ENCODE measurements around the gene SETD1B.

Gene SETD1B

GRCh38 chr12:121810833-121811433 is 7.1 kb downstream of the SETD1B start:
- H3K4me3 ChIP-seq (ENCODE audit: low read depth, low read length), result peak overlapping the region; percentile 53; the same call in 1 of the 2 replicates
- H3K9me3 ChIP-seq, result no peaks in the 10 kb centered on the region
- no peaks in the 10 kb centered on the region for H3K27me3 ChIP-seq
- TF ChIP-seq CTCF (IDR thresholded peaks at IDR 0.05; ENCODE audit: low read depth, low read length), result no peak
- peaks cover 10% of the 10 kb centered on the region; the same call in 1 of the 2 replicates for H3K4me1 ChIP-seq
- no peak for DNase-seq
- H3K36me3 ChIP-seq, result peaks cover 65% of the 10 kb centered on the region

- H3K4me1 ChIP-seq, result peaks cover 9% of the 10 kb centered on the region; the same call in 1 of the 2 replicates
- no peaks in the 10 kb centered on the region for H3K27me3 ChIP-seq
- H3K4me3 ChIP-seq (ENCODE audit: low read depth, low read length), result peak overlapping the region; percentile 53
- peaks cover 70% of the 10 kb centered on the region for H3K36me3 ChIP-seq
- no peaks in the 10 kb centered on the region for H3K9me3 ChIP-seq
- peak; percentile 81 for DNase-seq
- peak; percentile 78 for TF ChIP-seq CTCF (IDR thresholded peaks at IDR 0.05; ENCODE audit: low read depth, low read length)
Observed at GRCh38 chr12:121811434-121812319, 7.9 kb downstream of the SETD1B start.

GRCh38 chr12:121812320-121812871 is 8.6 kb downstream of the SETD1B start:
- Histone ChIP-seq H3K4me3 (ENCODE audit: low read depth, low read length) (peak overlapping the region; percentile 53), H3K9me3 (no peaks in the 10 kb centered on the region), H3K36me3 (peaks cover 73% of the 10 kb centered on the region), H3K4me1 (peaks cover 6% of the 10 kb centered on the region; the same call in 1 of the 2 replicates), H3K27me3 (no peaks in the 10 kb centered on the region)
- no peak; the same call in 1 of the 2 replicates for TF ChIP-seq CTCF (IDR thresholded peaks at IDR 0.05; ENCODE audit: low read depth, low read length)
- DNase-seq, result peak; percentile 61

- no peak for DNase-seq
- TF ChIP-seq CTCF (IDR thresholded peaks at IDR 0.05; ENCODE audit: low read depth, low read length), result no peak
- no peaks in the 10 kb centered on the region for H3K27me3 ChIP-seq
- H3K36me3 ChIP-seq, result peaks cover 77% of the 10 kb centered on the region
- no peak overlapping the region for H3K4me3 ChIP-seq (ENCODE audit: low read depth, low read length)
- H3K9me3 ChIP-seq, result no peaks in the 10 kb centered on the region
- peaks cover 6% of the 10 kb centered on the region; the same call in 1 of the 2 replicates for H3K4me1 ChIP-seq
Observed at GRCh38 chr12:121812921-121813896, 9.4 kb downstream of the SETD1B start.

- no peak for DNase-seq
- Histone ChIP-seq H3K9me3 (no peaks in the 10 kb centered on the region), H3K27me3 (no peaks in the 10 kb centered on the region), H3K4me1 (peaks cover 6% of the 10 kb centered on the region; the same call in 1 of the 2 replicates), H3K4me3 (ENCODE audit: low read depth, low read length) (no peak overlapping the region), H3K36me3 (peaks cover 74% of the 10 kb centered on the region)
- no peak for TF ChIP-seq CTCF (IDR thresholded peaks at IDR 0.05; ENCODE audit: low read depth, low read length)
Observed at GRCh38 chr12:121813951-121814350, 10.1 kb downstream of the SETD1B start.

Data from BE2C (cell line).